ENCODE results near the gene TNP2. TPM values are rescaled to one million over a fixed set of nuclear protein-coding genes. Genes with fewer than 3 reads are reported as not detected.

TNP2 gene
- total RNA-seq, 1 experiment from 2014 or later: not detected

- in situ Hi-C loops (cut with HindIII; ENCODE audit: low pct_unique_long_range_greater_than_20kb, low sequenced_read_pairs): no loop called here
- no peak for DNase-seq (ENCODE audit: low read depth, low spot score)
Measured at GRCh38 chr16:11251525-11252481, 17.3 kb downstream of the TNP2 start.

- in situ Hi-C loops (cut with HindIII; ENCODE audit: low pct_unique_long_range_greater_than_20kb, low sequenced_read_pairs): no loop called here
Measured at GRCh38 chr16:11250786-11251524, 18.2 kb downstream of the TNP2 start.

GRCh38 chr16:11250091-11250785, 18.9 kb downstream of the TNP2 start:
- DNase-seq (ENCODE audit: low read depth, low spot score): no peak
- in situ Hi-C loops (cut with HindIII; ENCODE audit: low pct_unique_long_range_greater_than_20kb, low sequenced_read_pairs): no loop called here

More at GRCh38 chr16:11250786-11251524, 18.2 kb downstream of the TNP2 start:
- DNase-seq (ENCODE audit: low read depth, low spot score): no peak

GRCh38 chr16:11249233-11250061, 19.7 kb downstream of the TNP2 start:
- no peak for DNase-seq (ENCODE audit: low read depth, low spot score)
- in situ Hi-C loops (cut with HindIII; ENCODE audit: low pct_unique_long_range_greater_than_20kb, low sequenced_read_pairs): no loop called here

GRCh38 chr16:11248133-11248532, 21.0 kb downstream of the TNP2 start:
- in situ Hi-C loops (cut with HindIII; ENCODE audit: low pct_unique_long_range_greater_than_20kb, low sequenced_read_pairs): no loop called here
- DNase-seq (ENCODE audit: low read depth, low spot score): no peak

- in situ Hi-C loops (cut with HindIII; ENCODE audit: low pct_unique_long_range_greater_than_20kb, low sequenced_read_pairs): no loop called here
- DNase-seq (ENCODE audit: low read depth, low spot score): no peak
Measured at GRCh38 chr16:11245988-11246387, 23.1 kb downstream of the TNP2 start.

- in situ Hi-C loops (cut with HindIII; ENCODE audit: low pct_unique_long_range_greater_than_20kb, low sequenced_read_pairs): no loop called here
- DNase-seq (ENCODE audit: low read depth, low spot score): no peak
Measured at GRCh38 chr16:11245222-11245737, 23.8 kb downstream of the TNP2 start.

- in situ Hi-C loops (cut with HindIII; ENCODE audit: low pct_unique_long_range_greater_than_20kb, low sequenced_read_pairs): no loop called here
- no peak for DNase-seq (ENCODE audit: low read depth, low spot score)
Measured at GRCh38 chr16:11242658-11243057, 26.5 kb downstream of the TNP2 start.

- in situ Hi-C loops (cut with HindIII; ENCODE audit: low pct_unique_long_range_greater_than_20kb, low sequenced_read_pairs): no loop called here
Measured at GRCh38 chr16:11241480-11242204, 27.5 kb downstream of the TNP2 start.

GRCh38 chr16:11240636-11241473, 28.3 kb downstream of the TNP2 start:
- in situ Hi-C loops (cut with HindIII; ENCODE audit: low pct_unique_long_range_greater_than_20kb, low sequenced_read_pairs): no loop called here
- DNase-seq (ENCODE audit: low read depth, low spot score): no peak

More at GRCh38 chr16:11241480-11242204, 27.5 kb downstream of the TNP2 start:
- no peak for DNase-seq (ENCODE audit: low read depth, low spot score)

- no peak for DNase-seq (ENCODE audit: low read depth, low spot score)
- in situ Hi-C loops (cut with HindIII; ENCODE audit: low pct_unique_long_range_greater_than_20kb, low sequenced_read_pairs): no loop called here
Measured at GRCh38 chr16:11239644-11240632, 29.2 kb downstream of the TNP2 start.

GRCh38 chr16:11238272-11239202, 30.6 kb downstream of the TNP2 start:
- in situ Hi-C loops (cut with HindIII; ENCODE audit: low pct_unique_long_range_greater_than_20kb, low sequenced_read_pairs): no loop called here
- peak; percentile 10 for DNase-seq (ENCODE audit: low read depth, low spot score)

GRCh38 chr16:11236461-11237254, 32.5 kb downstream of the TNP2 start:
- DNase-seq (ENCODE audit: low read depth, low spot score): no peak
- in situ Hi-C loops (cut with HindIII; ENCODE audit: low pct_unique_long_range_greater_than_20kb, low sequenced_read_pairs): no loop called here
